Germinal center (tissue), 1 donor: ENCODE data around the gene TTC28.
"Not testable (repeated sequence)": the region's sequence is repeated elsewhere in the genome, so short reads cannot be mapped to it uniquely, and the experiment has no call there.

ENCODE experiments used
- DNase-seq: peaks from one replicate; pipeline ENCODE4 v3.0.0; 2012; ENCODE audit warnings: mixed read lengths, low spot score

TTC28 gene

DNA sequence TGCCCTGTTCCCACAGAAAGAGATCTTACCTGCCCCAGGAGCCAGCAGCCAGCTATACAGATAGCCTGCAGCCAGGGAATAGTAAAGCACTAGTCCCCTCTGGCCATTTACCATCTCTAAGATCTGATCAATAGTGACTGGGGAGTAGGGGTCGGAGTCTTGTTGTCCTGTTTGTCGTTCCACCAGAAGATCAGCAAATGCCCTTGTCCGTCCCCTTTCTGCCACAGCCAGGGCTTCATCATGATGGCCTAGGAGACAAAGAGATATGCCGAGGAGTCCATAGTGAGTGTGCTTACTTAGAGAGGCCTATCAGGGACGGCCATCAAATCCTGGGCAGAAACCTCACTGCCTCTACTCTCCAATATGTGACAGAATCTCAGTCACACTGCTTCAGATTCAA lies 583.5 kb downstream of the TTC28 start:
- no peak for DNase-seq

DNA sequence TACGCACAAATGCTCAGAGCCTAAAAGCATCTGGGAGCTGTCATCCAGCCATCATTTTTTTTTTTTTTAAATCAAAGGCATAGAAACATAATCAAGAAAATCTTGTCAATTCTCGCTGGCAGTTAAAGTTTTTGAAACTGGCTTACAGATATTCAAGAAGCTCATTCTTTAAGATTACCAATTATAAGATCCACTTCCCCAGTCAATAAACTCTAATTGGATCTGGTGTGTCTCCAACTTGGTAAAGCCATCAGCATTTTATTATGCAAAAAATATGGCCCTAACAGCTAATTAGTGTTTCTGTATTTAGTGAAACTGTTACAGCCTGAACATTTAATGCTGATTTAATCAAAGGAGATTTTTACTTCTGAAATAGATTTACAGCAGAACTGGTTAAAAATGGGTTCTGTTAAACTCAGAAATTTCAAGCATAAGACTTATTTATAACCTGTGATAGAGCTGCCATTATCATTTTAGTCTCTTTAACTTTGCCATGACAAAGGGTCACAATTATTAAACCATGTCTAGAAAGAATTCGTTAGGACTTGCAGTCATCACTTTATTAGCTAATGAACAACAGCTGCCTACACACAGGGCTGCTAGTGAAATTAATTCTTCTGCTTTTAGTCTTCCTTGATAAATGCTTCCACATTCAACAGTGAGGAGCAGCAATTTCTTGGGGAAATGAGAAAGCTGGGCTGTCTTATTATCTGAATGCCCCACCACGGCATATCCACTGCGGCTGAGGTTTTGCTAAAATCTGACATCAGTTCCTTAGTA lies 584.1 kb downstream of the TTC28 start:
- no peak for DNase-seq

DNA sequence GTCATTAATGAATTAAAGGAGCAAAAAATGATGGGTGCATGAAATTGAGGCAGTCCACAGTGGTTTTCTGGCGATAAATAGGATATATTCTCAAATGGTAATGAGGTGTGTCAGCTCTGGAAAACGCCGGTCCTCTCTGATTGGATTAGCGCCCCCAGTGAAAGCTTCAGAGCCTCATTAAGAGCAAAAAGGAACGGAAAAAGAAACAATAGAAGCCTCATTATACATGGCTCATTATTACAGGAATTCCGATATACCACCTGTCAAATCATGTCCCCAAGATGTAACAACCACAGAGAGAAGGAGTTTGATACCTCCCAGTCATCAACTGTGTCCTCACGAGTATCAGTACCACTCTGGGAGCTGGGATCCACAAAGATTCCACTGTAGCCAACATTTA lies 584.9 kb downstream of the TTC28 start:
- DNase-seq: no peak

DNA sequence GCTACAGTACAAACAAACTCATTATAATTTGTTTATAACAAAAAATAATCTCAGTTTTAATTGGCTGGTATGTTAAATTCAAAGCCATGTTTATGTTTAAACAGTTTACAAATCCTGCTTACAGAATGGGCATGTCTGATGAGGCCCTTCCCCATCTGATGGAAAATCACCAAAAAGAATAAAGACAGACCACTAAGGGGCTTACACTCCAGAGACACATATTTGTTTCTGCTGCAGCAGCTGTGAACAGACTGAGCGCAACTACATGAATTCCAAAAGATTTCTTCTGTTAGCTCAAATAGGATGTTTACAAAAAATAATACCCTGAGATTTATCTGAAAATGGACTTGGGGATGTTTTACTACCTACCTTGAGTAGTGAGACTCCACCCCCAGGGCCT lies 585.9 kb downstream of the TTC28 start:
- no peak for DNase-seq

DNA sequence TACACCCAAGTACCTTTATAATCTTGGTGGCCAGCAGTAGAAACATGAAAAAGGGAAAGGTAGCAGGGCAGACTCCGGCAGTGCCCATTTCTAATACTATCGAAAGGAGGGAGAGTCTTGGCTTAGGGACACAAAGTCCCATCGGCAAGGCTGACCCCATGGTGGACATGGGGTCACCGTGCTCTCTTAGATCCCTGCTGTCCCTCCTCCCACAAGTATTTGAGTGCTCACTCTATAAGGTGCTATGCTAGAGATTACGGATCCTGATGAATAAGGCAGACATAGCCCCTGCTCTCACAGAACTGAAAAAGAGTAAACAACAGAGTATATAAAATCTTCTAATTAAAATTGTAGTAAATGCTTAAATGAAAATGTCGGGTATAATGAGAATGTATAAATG lies 588.2 kb downstream of the TTC28 start:
- no peak for DNase-seq

DNA sequence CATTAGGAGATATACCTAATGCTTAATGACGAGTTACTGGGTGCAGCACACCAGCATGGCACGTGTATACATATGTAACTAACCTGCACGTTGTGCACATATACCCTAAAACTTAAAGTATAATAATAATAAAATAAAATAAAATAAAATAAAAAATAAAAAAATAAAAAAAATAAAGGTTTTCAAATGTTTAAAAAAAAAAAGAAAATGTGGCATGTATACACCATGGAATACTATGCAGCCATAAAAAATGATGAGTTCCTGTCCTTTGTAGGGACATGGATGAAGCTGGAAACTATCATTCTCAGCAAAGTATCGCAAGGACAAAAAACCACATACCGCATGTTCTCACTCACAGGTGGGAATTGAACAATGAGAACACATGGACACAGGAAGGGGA lies 590.1 kb downstream of the TTC28 start:
- DNase-seq: not testable (repeated sequence)

DNA sequence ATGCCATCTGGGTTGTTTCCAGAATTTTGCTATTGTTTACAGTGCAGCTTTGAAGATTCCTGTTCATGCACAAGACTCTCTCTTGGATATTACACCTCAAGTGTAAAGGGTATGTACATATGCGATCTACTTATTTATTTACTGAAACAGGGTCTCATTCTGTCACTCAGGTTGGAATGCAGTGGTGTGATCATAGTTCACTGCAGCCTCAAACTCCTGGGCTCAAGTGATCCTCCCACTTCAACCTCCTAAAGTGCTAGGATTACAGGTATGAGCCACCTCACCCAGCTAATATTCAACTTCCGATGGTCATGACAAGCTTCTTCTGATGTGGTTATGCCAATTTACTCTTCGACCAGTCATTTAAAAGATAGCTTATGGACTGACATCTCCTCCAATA lies 602.5 kb downstream of the TTC28 start:
- no peak for DNase-seq

DNA sequence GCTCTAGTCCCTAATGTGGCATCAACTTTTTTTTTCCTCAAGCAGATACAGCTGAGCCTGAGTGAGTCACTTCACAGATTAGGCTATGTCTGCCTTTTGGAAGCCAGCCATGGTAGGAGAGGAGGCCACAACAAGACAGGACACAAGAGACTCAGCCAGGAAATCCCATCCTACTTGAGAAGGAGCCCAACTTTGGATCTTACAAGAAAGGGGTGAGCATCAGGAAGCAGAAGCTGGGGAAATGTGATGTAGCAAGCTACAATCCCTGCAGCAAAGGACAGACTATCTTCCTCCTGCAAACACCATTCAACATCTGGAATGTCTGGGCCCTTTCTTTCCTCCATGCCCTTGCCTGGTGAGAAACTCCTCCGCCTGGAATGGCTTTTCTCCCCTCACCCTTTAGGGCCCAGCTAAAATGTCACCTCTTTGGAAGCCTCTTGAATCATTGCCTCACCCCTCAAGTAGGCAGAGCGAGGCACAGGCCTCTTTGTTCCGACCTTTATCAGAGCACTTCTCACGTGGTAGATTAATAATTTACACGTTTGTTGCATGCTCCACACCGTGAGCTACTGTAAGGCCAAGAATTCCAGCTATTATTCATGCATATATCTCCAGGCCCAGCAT lies 604.2 kb downstream of the TTC28 start:
- DNase-seq: no peak

DNA sequence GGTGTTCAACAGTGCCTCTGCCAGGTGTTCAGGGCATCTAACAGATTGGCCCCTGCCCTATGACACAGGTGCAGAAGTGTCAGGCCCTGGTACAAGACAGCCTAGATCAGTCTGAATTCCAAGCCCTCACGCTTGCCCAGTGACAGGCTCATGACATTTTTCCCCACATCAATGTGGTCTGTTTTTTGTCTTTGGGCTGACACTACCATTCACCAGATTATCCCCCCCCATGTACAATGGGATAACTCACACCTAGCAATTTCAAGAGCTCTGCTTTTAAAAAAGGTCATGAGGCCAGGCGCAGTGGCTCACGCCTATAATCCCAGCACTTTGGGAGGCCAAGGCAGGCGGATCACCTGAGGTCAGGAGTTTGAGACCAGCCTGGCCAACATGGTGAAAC lies 605.1 kb downstream of the TTC28 start:
- no peak for DNase-seq

DNA sequence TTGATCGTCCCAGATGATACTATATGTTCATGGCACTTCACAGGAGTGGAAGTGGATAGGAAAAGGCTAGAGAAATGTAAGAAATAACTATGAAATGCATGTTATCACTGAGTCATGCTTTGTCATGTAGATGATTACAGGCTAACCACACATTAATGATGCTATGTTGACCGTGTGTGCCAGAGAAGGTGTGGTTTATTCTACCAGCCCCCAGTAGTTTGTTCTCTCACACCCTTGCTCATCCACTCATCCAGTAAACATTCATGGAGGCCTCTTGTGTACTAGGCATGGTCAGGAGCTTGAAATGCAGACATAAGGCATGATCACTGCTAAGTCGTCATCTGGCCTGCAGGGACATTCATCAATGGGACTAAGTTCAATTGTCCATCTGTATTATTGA lies 607.6 kb downstream of the TTC28 start:
- DNase-seq: no peak

DNA sequence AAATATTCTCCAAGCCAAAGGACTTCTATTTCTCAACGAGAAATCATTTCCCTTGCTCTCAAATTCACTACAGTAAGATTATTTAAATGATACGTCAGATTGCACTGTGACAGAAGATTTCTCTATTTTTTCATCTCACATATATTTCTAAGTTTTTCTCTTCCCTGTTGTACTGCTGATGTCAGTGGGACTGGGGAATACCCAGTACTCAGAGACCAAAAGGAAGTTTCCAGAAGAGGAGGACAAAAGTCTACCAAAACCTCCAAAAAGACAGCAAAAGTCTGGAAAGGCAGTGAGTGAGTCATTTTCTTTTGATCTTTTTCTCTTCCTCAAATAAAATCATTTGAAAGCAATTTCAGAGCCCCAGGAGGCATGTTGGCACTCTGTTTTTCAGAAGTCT lies 610.8 kb downstream of the TTC28 start:
- no peak for DNase-seq

DNA sequence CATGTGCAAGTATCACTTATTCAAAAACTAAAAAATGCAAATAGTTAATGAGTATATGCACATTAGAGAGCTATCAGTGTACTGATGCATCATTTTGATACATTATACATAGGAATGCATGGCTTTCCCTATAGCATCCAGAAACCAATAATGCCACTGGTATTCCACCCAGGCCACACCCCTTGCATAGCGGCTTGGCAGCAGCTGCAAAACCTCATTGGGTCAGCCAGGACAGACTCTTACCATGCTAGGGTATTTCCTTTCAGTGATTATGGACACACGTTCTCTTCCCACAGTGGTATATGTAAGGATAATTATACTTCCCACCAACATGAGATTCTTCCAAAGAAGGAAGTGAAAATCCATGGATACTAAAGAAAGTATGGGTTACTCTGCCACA lies 614.7 kb downstream of the TTC28 start:
- no peak for DNase-seq

DNA sequence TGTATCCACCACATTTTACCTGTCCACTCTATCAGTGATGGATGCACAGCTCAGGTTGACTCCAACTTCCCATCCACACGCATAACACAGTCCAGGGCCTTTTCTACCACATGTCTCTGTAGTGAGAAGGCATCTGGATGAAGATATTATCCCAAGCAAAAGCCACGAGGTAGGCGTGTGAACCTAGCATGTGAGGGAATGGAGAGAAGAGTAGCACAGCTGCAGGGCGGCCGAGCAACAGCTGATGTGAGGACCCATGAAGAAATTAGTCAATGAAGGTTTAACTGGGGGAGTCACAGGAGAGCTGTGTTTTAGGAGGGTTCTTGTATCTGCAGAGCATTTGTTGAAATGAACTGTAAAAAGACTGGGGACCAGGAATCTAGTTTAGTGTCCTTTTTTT lies 616.0 kb downstream of the TTC28 start:
- DNase-seq: no peak

DNA sequence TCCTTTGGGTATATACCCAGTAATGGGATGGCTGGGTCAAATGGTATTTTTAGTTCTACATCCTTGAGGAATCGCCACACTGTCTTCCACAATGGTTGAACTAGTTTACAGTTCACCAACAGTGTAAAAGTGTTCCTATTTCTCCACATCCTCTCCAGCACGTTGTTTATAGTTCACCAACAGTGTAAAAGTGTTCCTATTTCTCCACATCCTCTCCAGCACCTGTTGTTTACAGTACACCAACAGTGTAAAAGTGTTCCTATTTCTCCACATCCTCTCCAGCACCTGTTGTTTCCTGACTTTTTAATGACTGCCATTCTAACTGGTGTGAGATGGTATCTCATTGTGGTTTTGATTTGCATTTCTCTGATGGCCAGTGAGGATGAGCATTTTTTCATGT lies 619.0 kb downstream of the TTC28 start:
- DNase-seq: not testable (repeated sequence)

DNA sequence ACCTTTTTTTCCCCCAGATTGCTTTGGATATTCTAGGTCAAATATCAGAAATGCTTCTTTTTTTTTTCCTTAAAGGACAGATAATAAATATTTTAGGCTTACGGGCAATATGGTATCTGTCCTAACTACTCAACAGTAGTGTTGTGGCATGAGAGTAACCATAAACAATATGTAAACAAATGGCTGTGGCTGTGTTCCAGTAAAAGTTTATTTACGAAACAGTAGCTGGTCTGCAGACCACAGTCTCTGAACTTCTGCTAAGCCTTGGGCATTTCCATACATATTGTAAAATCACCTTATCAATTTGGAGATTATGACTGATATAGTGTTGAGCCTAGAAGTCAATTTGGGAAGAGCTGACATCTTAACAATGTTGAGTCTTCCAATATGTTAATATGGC lies 621.6 kb downstream of the TTC28 start:
- DNase-seq: no peak

DNA sequence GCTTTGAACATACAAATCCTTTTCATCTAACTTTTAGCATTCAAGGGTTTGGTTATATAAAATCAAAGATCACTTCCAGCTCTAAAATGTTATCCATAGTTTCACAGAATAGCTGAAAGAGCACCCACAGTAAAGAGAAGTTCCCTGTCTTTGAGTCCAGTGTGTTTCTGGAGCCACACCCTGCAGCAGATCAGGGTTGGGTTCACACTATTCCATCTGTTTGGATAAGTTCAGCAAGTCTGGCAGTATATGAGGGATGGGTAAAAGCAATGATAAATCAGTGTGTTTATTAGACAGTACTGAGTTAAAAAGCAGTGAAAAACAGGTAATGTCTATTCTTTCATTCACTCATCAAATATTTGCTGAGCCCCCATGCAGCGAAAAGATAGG lies 624.8 kb downstream of the TTC28 start:
- DNase-seq: no peak

DNA sequence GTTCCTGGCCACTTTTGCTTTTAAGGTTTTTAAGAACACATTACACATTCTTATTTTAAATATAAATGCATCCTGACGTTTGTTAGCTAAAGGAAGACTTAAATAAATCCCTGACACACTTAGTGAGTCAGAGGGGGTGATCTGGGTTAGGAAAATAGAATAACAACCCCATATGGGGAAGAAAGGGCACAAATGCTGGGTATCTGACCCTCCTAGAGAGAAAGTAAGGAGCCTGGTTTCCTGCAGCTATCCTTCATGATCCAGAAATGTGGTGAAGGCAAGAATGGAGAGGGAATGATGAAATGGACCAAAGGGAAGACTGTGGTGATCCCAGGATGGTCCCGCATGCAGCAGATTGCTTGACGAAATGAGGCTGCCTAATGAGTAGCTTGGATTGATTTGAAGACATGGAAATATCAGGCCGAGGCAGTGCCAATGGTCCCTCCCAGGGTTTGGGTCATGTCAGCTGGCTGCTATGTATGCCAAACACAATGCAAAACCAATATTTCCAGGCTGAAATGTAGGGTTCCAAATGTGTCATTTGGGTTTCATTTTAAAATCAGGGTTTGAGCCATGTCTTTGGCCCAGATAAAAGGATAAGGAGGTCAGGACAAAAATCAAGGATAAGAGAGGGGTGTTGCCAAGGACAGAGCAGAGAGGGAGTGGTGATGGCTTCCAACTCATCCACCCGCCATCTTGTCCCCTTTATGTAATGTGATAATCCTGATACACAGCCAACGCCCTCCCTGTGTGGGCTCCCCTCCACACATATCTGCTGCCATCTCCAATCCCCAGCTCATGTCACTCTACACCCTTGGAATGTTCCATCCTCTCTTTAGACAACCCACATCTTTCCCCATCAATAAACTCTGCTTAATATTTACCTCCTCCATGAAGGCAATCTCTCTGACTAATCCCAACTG lies 625.5 kb downstream of the TTC28 start:
- DNase-seq: no peak

DNA sequence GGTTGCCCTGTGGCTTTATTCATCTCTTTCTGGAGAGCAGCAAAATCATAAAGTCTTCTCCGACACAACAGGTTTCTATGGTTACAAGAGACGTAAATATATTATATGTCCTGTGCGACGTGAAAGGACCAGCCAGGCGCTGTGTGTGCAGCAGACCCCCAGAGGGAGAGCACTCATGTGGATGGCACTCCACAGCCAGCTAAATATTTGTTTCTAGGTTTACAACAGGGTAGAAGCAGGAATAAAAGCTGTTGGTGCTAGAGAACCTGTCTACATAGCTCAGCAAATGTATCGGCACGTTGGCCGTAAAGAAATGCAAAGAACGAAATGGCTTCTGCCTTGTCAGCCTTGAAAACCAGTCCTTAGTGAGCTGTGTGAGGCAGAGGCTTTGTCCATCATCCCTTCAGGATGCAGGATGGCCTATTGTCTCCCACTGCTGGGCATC lies 626.8 kb downstream of the TTC28 start:
- DNase-seq: no peak

DNA sequence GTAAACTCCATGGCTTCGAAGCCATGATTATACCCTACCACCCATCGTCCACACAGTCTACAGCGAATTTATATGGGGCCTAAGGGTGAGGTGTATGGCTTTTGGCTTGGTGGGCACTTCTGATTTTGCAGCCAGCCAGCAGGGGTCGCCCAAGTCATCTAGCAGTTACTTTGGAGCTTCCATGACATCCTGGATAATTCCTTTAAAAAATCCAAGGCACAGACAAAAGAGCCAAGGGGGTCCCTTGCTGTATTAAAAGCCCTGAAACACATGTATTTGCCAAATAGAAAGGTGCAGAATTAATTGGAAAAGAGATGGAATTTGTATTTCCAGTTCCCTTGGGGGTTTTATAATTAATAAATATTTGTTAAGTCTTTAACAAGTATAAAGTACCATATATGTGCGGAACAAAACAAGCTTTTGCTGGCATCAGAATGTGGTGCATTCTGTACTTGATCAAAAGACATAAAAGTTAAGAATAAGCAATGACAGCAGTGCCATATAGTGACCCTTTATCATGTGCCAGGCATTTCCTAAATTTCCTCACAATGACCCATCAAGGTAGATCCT lies 627.8 kb downstream of the TTC28 start:
- peak; percentile 6 for DNase-seq

DNA sequence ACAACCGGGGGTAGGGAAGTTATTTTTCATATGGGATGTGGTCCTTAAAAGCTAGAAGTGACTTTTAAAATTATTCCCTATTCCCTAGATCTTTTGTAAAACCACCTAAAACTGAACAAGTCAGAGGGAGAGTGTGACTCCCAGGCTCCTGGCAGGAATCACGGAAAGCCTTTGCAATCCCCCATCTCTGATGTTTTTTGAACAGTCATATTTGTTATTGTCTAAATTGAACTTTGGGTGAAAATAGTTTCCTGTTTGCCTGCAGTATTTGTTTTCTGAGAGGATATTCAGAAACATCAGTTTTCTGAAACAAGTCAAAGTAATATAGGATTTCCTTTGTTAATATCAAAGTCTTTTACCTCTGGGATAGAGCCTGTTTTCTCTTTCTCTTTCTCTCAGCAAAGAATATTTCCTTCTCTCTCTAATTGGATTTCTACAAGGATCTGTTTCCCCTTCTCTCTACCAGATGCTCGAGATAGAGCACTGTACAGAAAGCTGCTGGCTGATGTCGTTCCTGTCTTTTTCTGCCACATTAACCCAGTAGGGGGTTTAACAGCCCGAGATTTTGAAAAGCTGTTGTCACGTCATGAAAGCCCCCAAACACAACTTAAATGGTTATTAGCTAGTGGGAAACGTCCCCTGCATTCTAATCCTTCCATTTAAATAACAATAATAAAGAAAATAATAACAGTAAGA lies 628.4 kb downstream of the TTC28 start:
- DNase-seq: no peak

DNA sequence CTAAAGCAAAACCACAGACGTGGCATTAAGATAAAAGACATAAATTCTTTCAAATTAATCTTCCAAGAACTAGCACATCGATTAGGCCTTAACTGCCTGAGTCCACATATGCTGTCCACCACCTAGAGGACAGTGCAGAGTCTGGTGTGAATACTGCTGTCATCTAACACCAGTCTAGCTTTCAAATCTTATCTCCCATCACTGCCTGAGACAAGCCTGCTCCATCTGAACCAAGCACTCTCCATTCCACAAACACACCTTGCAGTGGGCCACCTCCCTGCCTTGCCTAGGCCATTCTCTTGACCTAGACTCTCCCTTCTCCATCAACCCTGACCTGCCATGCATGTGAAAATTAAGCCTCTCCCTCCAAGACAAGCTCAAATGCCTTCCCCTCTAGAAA lies 631.1 kb downstream of the TTC28 start:
- no peak for DNase-seq

DNA sequence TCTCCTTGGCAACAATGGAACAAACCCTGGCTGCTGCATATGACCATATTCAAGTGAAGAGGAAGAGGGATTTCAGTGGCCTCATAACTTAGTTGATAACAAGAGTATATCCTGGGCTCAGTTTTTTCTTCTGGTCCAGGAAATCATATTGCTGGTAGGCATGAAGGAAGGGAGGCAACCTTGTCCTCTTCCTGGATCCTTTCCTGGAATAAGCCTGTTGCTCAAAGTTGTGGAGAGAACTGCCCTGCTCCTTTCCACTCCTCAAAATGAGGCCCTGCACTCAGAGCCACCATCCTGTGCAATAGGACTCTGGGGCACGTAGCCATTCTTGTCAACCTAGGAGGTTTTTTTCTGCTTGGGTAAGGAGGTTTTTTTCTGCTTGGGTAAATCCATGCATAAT lies 631.9 kb downstream of the TTC28 start:
- DNase-seq: no peak
